WI38 (cell line): ENCODE results near the gene UBE3C.
"Not testable (repeated sequence)": the region's sequence is repeated elsewhere in the genome, so short reads cannot be mapped to it uniquely, and the experiment has no call there.

Experiments
- H3K4me3 ChIP-seq: 2 replicates; pipeline ENCODE4 v1.5.1; 2011; ENCODE audit warnings: low read depth, mild to moderate bottlenecking, control low read depth, low read length
- TF ChIP-seq, protein P1 (sequence below): IDR thresholded peaks from 2 replicates; pipeline ENCODE4 v1.5.1; 2012; ENCODE audit warnings: low read depth, mild to moderate bottlenecking, control low read depth, low read length

Gene UBE3C

DNA sequence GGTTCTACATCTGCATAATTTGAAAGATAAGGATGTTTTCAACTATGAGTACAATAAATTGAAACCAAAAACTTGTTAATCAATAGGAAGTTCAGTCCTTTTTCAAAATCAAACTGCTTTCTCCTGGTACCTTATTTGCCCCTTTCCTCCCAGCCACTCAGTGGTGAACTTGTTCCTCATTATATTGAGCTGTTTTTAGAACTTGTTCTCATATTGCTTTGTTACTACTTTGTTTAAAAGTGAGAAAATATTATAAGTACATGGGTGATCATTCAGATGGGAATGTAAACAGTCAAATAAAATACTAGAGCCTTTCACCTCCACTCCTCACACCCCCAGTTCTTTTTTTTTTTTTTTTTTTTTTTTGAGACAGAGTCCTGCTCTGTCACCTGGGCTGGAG is 17.2 kb downstream of the UBE3C start:
- TF ChIP-seq, protein P1, sequence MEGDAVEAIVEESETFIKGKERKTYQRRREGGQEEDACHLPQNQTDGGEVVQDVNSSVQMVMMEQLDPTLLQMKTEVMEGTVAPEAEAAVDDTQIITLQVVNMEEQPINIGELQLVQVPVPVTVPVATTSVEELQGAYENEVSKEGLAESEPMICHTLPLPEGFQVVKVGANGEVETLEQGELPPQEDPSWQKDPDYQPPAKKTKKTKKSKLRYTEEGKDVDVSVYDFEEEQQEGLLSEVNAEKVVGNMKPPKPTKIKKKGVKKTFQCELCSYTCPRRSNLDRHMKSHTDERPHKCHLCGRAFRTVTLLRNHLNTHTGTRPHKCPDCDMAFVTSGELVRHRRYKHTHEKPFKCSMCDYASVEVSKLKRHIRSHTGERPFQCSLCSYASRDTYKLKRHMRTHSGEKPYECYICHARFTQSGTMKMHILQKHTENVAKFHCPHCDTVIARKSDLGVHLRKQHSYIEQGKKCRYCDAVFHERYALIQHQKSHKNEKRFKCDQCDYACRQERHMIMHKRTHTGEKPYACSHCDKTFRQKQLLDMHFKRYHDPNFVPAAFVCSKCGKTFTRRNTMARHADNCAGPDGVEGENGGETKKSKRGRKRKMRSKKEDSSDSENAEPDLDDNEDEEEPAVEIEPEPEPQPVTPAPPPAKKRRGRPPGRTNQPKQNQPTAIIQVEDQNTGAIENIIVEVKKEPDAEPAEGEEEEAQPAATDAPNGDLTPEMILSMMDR = no peak
- no peak overlapping the region for H3K4me3 ChIP-seq

DNA sequence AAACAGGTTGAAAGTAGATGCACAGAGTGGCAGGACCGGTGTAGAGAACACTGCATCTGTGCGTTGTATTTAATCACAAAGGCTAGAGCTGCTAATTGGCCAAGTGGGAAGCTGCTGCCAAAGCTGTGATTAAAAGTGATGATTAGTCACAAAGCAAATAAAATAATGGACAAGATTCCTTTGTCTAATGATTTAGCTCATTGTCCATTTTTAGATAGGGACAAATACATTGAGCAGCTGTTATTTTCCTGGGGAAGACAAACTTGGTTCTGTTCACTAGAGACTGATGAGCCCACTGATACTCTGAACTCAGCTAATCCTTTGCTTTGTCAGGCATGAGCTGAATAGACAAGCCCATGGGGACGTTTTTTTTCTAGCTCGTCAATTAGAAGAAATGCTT is 19.7 kb downstream of the UBE3C start:
- TF ChIP-seq, protein P1 = no peak
- no peak overlapping the region for H3K4me3 ChIP-seq

DNA sequence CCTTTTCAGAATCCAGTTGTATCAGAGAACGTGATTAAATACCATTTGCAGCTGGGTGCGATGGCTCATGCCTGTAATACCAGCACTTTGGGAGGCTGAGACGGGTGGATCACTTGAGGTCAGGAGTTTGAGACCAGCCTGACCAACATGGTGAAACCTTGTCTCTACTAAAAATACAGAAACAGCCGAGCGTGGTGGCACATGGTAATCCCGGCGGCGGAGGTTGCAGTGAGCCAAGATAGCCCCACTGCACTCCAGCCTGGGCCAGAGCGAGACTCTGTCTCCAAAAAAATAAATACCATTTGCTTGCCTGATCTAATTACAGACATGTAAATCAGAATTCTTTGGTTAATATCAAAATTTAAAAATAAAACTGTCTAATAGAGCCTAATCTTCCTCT is 20.8 kb downstream of the UBE3C start:
- not testable (repeated sequence) for H3K4me3 ChIP-seq

DNA sequence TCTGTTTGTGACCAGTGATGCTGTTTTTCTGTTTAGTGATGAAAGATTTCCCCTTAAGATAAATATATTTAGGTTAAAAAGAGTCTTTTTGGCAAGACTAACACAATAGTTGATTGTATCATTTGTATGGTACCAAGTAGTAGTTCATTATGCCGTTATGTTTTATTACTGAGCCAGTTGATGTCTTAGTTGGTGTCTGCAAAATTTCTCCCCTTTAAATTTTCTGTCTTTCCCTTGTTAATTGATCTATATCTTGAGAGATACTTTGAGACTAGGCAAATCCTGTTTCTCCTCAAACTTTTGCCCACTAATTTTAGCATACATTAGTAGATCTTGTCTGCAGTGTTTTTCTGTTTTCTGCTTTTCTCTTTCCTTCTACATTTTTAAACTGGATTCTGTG is 21.7 kb downstream of the UBE3C start:
- no peak overlapping the region for H3K4me3 ChIP-seq
- TF ChIP-seq, protein P1 = no peak

DNA sequence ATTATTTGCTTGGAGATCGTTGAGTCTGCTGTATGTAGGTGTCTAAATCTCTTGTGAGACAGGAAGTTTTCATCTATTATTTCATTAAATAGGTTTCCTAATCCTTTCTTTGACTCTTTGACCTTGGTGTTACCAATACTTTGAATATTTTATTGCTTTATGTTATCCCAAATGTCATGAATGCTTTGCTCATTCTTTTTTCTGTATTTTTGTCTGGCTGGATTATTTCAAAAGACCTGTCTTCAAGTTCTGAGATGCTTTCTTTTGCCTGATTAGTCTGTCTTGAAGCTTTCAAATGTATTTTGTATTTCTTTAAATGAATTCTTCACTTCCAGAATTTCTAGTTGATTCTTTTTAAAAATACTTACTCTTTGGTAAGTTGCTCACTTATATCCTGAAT is 27.3 kb downstream of the UBE3C start:
- TF ChIP-seq, protein P1 = no peak
- H3K4me3 ChIP-seq = no peak overlapping the region

DNA sequence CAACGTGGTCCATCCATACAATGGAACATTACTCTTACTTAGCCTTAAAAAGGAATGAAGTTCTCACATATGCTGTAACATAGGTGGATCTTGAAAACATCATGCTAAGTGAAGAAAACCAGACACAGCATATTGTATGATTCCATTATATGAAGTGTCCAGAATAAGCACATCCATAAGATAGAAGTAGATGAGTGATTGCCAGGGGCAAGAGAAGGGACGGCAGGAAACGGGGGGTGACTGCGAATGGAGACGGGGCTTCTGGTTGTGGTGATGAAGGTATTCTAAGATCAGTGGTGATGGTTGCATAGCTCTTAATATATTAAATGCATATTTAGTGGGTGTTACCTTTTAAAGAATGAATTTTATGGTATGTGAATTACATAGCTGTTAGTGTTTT is 29.8 kb downstream of the UBE3C start:
- no peak overlapping the region for H3K4me3 ChIP-seq
- TF ChIP-seq, protein P1 = no peak

DNA sequence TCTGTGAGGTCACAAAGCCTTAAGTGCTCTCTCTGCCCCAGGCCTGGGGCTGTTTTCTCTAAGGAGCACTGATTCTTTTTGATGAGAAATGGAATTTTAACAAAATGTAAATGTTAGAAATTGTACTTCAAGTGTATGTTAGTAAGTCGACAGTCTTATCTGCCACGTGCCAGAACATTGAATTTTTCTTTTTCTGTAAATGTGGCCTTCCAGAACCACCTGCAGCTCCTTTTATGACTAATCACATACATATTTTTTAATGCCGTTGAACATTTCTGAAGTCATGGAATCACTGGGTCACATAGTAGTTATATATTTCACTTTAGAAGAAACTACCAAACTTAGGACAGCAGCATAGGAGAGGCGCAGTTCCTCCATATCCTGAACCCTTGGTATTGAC is 38.0 kb downstream of the UBE3C start:
- no peak overlapping the region for H3K4me3 ChIP-seq
- TF ChIP-seq, protein P1 = no peak

DNA sequence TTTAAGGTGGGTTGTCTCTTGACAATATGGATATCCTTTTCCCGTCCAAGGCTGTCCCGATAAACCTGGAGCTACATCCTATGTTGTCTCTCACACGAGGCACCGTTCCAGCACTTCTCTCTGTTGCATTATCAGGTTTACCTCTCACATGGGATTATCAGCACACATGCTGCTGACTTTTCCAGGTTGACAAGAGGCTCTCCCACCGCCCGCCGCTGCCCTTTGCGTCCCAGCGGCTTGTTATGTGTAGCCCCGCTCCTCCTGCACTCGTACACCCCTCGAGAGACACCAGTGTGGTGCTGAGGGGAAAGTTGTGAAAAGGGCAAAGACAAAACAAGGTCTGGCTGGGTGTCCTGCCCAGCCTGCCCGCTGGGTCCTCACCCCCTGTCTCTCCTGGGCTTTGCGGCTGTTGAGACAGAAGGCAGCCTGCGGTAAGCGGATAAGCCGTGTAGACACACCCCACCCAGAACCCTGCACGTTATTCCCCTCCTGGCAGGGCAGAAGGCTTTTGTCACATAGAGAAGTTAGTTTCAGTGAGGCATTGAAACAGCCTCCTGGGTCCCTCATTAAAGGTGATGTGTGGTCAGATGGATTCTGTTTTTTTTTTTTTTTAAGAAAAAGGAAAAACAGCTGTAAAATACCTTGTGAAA is 38.7 kb downstream of the UBE3C start:
- no peak overlapping the region for H3K4me3 ChIP-seq
- TF ChIP-seq, protein P1 = no peak
